NB4 (cell line): ENCODE data around the gene C10orf71.

Experiments used
- CTCF ChIP-seq: IDR thresholded peaks from one replicate; pipeline ENCODE4 v1.5.1; 2012; ENCODE audit warnings: low read depth, low read length
- MAX ChIP-seq: IDR thresholded peaks from 2 replicates; pipeline ENCODE4 v1.6.1; 2011; ENCODE audit warnings: low read depth, low read length
- MYC ChIP-seq: IDR thresholded peaks from 2 replicates; pipeline ENCODE4 v1.6.1; 2011; ENCODE audit warnings: low read depth, low read length
- POLR2A ChIP-seq: IDR thresholded peaks from 2 replicates; pipeline ENCODE4 v1.6.1; 2011; ENCODE audit warnings: mild to moderate bottlenecking; ENCODE audit not compliant: insufficient read length; ENCODE audit errors: extremely low read depth

GRCh38 chr10:49263591-49263990, 35.4 kb upstream of the C10orf71 start:
- TF ChIP-seq POLR2A: no peak
- TF ChIP-seq MAX: no peak
- no peak for TF ChIP-seq CTCF
- no peak for TF ChIP-seq MYC
